Caco-2 (cell line): Measurements from ENCODE around the gene TBC1D25. TPM values are rescaled to one million over a fixed set of nuclear protein-coding genes. Genes with fewer than 3 reads are reported as not detected.

Experiments
- BruUV-seq: library from RNA; stranded (reverse); fragments of 400-500 nt; replicated peaks from 2 replicates; lab custom pipeline; 2021; lab: Mats Ljungman, UMichigan
- CTCF ChIA-PET: fragments of 300-600 bp; sonication (Branson Sonifier 250); formaldehyde crosslinking; loops from one replicate; lab custom pipeline; 2022; ENCODE audit warnings: antibody characterized with exemption; lab: Charles Lee
- POLR2A ChIA-PET: fragments of 300-600 bp; sonication (Branson Sonifier 250); formaldehyde crosslinking; loops from one replicate; lab custom pipeline; 2022; ENCODE audit warnings: antibody characterized with exemption; lab: Charles Lee
- DNase-seq, 2 experiments: peaks; one replicate each; pipeline versions ENCODE4 v3.0.0 to v3.0.0-alpha.2; 2020 to 2022
- H3K27me3 ChIP-seq: replicated peaks from 2 replicates; pipeline ENCODE4 v1.6.0; 2011; ENCODE audit warnings: low read length; ENCODE audit not compliant: control insufficient read depth, insufficient read depth
- H3K36me3 ChIP-seq: 2 replicates; pipeline ENCODE4 v1.5.1; 2011; ENCODE audit warnings: low read length; ENCODE audit not compliant: control insufficient read depth, insufficient read depth
- H3K4me1 ChIP-seq: fragments of 250-450 bp; sonication (Bioruptor Pico); 2 replicates; pipeline ENCODE4 v1.5.1; 2020; ENCODE audit warnings: mild to moderate bottlenecking
- H3K4me3 ChIP-seq: 2 replicates; pipeline ENCODE4 v1.5.1; 2011; ENCODE audit warnings: low read depth, mild to moderate bottlenecking, control low read depth, low read length
- H3K9me3 ChIP-seq: fragments of 250-450 bp; sonication (Bioruptor Pico); 2 replicates; pipeline ENCODE4 v1.5.1; 2020; ENCODE audit warnings: mild to moderate bottlenecking, moderate library complexity
- H3K27ac Mint-ChIP-seq: one replicate; pipeline ENCODE4 v1.8.0; 2022; ENCODE audit warnings: mixed read lengths; ENCODE audit not compliant: unreplicated experiment
- H3K27me3 Mint-ChIP-seq: one replicate; pipeline ENCODE4 v1.8.0; 2022; ENCODE audit warnings: mixed read lengths; ENCODE audit not compliant: insufficient read depth, unreplicated experiment
- H3K36me3 Mint-ChIP-seq: one replicate; pipeline ENCODE4 v1.8.0; 2022; ENCODE audit warnings: mild to moderate bottlenecking, mixed read lengths; ENCODE audit not compliant: insufficient read depth, unreplicated experiment
- H3K4me1 Mint-ChIP-seq: one replicate; pipeline ENCODE4 v1.8.0; 2022; ENCODE audit warnings: low read depth, mixed read lengths; ENCODE audit not compliant: unreplicated experiment
- H3K4me3 Mint-ChIP-seq: one replicate; pipeline ENCODE4 v1.8.0; 2022; ENCODE audit warnings: mild to moderate bottlenecking, moderate library complexity, mixed read lengths; ENCODE audit not compliant: unreplicated experiment
- H3K9me3 Mint-ChIP-seq: one replicate; pipeline ENCODE4 v1.8.0; 2022; ENCODE audit warnings: mixed read lengths; ENCODE audit not compliant: unreplicated experiment
- intact Hi-C: fragments of 100-400 bp; cut with micrococcal nuclease; formaldehyde crosslinking; loops from one replicate; pipeline ENCODE4 v1.10.0; 2022; ENCODE audit not compliant: unreplicated experiment
- total RNA-seq: library from RNA; stranded (reverse); gene quantifications from 2 replicates; pipeline ENCODE4 v1.2.3, GENCODE V29; 2022
- TF ChIP-seq, protein P1 (sequence below), 2 experiments: fragments of 200-600 bp in 1 of 2; IDR thresholded peaks; 1 replicate in 1 of 2; 2 replicates in 1 of 2; pipeline versions ENCODE4 v1.5.1 to v1.8.0; 2011 to 2022; ENCODE audit warnings: antibody characterized with exemption in 1 of 2, control low read depth in 1 of 2, inconsistent platforms in 1 of 2, low read depth in 1 of 2, low read length in 1 of 2, mild to moderate bottlenecking in 1 of 2, moderate library complexity in 1 of 2; ENCODE audit not compliant: insufficient read depth in 1 of 2, severe bottlenecking in 1 of 2, unreplicated experiment in 1 of 2

The TBC1D25 gene
- total RNA-seq, 1 experiment from 2014 or later, result 11.1 TPM

DNA sequence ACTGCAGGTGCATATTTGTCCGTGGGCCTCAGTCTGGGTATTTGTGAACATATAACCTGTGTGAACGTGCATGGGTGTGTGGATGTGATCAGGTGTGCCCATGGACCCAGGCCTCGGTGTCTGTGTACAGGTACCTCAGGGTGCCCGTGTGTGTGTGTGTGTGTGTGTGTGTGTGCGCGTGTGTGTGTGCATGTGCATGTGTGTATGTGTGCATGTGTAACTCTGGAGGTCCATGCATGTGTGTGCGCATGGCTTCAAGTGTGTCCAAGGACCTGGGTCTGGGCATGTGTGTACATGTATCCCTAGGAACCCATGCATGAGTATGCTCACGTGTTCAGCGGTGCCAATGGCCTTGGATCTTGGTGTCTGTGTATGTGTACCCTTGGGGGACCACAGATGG lies 47.7 kb upstream of the TBC1D25 start:
- ChIA-PET CTCF (no interaction called here), POLR2A (no interaction called here)
- TF ChIP-seq, protein P1, sequence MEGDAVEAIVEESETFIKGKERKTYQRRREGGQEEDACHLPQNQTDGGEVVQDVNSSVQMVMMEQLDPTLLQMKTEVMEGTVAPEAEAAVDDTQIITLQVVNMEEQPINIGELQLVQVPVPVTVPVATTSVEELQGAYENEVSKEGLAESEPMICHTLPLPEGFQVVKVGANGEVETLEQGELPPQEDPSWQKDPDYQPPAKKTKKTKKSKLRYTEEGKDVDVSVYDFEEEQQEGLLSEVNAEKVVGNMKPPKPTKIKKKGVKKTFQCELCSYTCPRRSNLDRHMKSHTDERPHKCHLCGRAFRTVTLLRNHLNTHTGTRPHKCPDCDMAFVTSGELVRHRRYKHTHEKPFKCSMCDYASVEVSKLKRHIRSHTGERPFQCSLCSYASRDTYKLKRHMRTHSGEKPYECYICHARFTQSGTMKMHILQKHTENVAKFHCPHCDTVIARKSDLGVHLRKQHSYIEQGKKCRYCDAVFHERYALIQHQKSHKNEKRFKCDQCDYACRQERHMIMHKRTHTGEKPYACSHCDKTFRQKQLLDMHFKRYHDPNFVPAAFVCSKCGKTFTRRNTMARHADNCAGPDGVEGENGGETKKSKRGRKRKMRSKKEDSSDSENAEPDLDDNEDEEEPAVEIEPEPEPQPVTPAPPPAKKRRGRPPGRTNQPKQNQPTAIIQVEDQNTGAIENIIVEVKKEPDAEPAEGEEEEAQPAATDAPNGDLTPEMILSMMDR (IDR thresholded peaks at IDR 0.05; ENCODE audit: insufficient read depth in 1 of 2, low read depth in 1 of 2, low read length in 1 of 2, severe bottlenecking in 1 of 2, unreplicated experiment in 1 of 2), result no peak
- no peaks in the 10 kb centered on the region for H3K27me3 ChIP-seq
- no peak for DNase-seq
- no peaks in the 10 kb centered on the region for H3K9me3 ChIP-seq
- Mint-ChIP-seq H3K27ac (no peak overlapping the region), H3K4me3 (no peak overlapping the region), H3K4me1 (peaks cover 6% of the 10 kb centered on the region), H3K9me3 (no peaks in the 10 kb centered on the region), H3K36me3 (no peaks in the 10 kb centered on the region), H3K27me3 (no peaks in the 10 kb centered on the region)
- BruUV-seq, result no TSS peak
- no peaks in the 10 kb centered on the region for H3K4me1 ChIP-seq
- H3K36me3 ChIP-seq, result no peaks in the 10 kb centered on the region
- H3K4me3 ChIP-seq, result no peak overlapping the region
- intact Hi-C loops, result no loop called here

DNA sequence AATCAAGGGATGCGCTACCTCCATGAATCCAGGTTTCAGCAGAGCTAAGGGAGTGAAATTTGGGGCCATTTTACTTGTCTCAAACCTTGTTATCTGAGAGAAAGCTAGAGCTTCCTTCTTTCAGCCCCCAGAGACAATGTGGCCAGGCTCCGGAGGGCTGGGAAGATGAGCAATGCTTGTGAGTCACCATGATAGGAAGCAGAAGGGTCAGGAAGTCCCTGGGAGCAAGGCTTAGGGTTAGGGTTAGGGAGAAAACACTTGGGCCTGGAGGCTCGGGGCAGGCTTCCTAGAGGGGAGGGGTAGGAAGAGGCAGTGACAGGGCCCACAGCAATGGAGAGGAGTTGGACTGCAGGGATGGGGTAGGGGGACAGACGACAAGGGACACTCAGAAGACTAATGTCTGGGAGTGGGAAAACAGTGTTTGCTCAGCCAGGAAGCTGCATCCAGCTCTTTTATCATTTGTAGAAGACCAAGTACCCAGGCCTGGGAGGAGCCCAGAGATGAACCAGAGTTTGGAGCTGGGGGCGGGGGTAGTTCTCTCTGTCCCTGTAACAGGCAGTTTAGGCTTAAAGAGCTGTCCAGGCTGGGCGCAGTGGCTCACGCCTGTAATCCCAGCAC lies 47.1 kb upstream of the TBC1D25 start:
- Histone ChIP-seq H3K9me3 (no peaks in the 10 kb centered on the region), H3K4me1 (no peaks in the 10 kb centered on the region), H3K27me3 (no peaks in the 10 kb centered on the region), H3K4me3 (no peak overlapping the region), H3K36me3 (no peaks in the 10 kb centered on the region)
- no peak overlapping the region for H3K27ac Mint-ChIP-seq
- H3K9me3 Mint-ChIP-seq, result no peaks in the 10 kb centered on the region
- H3K36me3 Mint-ChIP-seq, result no peaks in the 10 kb centered on the region
- ChIA-PET CTCF (no interaction called here), POLR2A (no interaction called here)
- no peaks in the 10 kb centered on the region for H3K27me3 Mint-ChIP-seq
- no TSS peak for BruUV-seq
- DNase-seq, result no peak
- intact Hi-C loops, result no loop called here
- H3K4me3 Mint-ChIP-seq, result no peak overlapping the region
- TF ChIP-seq, protein P1 (IDR thresholded peaks at IDR 0.05; ENCODE audit: insufficient read depth in 1 of 2, low read depth in 1 of 2, low read length in 1 of 2, severe bottlenecking in 1 of 2, unreplicated experiment in 1 of 2), result no peak
- peaks cover 6% of the 10 kb centered on the region for H3K4me1 Mint-ChIP-seq

DNA sequence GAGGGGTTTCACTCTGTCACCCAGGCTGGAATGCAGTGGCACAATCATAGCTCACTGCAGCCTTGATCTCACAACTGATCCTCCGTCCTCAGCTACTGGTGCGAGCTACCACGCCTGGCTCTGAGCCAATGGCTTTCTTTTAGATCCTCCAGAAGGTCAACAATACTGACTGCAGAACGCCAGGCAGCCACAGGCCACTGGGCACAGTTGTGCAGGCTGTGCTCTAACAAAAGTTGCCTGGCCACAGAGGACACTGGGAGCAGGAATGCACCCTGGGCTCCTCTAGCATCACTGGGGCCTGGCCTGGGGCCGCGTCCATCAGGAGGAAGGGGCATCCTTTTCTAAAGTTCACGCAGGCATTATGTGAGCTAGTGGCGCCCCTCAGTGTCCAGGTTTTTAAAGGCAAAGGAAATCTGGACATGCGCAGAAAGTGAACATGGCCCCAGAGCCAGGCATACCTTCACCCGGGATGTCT lies 45.6 kb upstream of the TBC1D25 start:
- CTCF ChIA-PET, result interaction anchor here (0.7 kb wide), 1 partner anchor 20 kb away, joined by 3 read pairs; no protein-coding TSS in a partner anchor
- Mint-ChIP-seq H3K36me3 (no peaks in the 10 kb centered on the region), H3K9me3 (no peaks in the 10 kb centered on the region), H3K27me3 (no peaks in the 10 kb centered on the region), H3K4me3 (no peak overlapping the region), H3K27ac (no peak overlapping the region), H3K4me1 (peaks cover 6% of the 10 kb centered on the region)
- no peaks in the 10 kb centered on the region for H3K9me3 ChIP-seq
- H3K36me3 ChIP-seq, result no peaks in the 10 kb centered on the region
- peak in 1 of 2 experiments; percentile 36 for DNase-seq
- no peak overlapping the region for H3K4me3 ChIP-seq
- intact Hi-C loops, result loop anchor here (1.0 kb wide), 1 partner anchor 411 kb away; no protein-coding TSS in a partner anchor
- TF ChIP-seq, protein P1 (IDR thresholded peaks at IDR 0.05; ENCODE audit: insufficient read depth in 1 of 2, low read depth in 1 of 2, low read length in 1 of 2, severe bottlenecking in 1 of 2, unreplicated experiment in 1 of 2), result peak in 1 of 2 experiments; percentile 18
- POLR2A ChIA-PET, result no interaction called here
- no peaks in the 10 kb centered on the region for H3K27me3 ChIP-seq
- BruUV-seq, result no TSS peak
- no peaks in the 10 kb centered on the region for H3K4me1 ChIP-seq
